HG03196 (cell line): ENCODE measurements around the gene RUNX2.

ENCODE experiments used
- ATAC-seq: cut with Tn5 transposase; IDR thresholded peaks from one replicate; pipeline ENCODE4 v1.9.1; 2021; ENCODE audit not compliant: unreplicated experiment

The RUNX2 gene

DNA sequence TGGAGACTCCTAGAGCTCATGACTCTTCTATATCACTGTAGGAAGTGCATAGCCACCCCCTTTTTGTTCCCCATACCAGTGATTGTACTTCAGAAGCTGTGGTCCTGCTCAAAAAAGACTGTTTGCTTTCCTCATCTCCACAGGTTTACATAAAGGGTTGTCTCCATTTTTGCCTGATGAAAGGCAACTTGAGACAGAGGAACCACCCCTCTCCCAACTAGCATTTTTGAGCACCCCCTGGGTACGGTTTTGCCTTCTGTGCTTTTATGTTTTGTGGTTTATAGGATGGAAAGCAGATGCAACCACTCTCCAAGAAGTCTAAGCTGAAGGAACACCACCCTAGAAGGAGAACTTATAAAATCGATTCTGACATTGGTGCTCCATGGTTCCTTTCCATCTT lies 177.3 kb downstream of the RUNX2 start:
- no peak for ATAC-seq

DNA sequence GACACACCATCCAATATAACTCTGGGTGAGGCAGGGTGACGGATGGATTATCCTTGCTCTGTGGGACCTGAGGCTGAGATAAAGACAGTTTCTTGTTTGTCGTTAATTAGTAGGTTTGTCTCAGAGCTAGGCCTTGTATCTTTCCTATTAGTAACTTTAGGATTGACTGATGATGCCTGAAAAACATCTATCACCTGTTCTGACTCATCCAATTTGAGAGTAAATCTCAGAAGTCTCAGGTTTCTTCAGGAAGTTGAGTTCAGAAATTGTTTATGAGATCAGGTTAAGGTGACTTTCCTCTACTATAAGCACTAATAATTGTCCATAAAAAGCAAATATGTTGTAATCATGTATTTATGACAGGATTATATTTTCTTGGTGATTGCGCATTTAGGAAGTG lies 179.1 kb downstream of the RUNX2 start:
- ATAC-seq = no peak

DNA sequence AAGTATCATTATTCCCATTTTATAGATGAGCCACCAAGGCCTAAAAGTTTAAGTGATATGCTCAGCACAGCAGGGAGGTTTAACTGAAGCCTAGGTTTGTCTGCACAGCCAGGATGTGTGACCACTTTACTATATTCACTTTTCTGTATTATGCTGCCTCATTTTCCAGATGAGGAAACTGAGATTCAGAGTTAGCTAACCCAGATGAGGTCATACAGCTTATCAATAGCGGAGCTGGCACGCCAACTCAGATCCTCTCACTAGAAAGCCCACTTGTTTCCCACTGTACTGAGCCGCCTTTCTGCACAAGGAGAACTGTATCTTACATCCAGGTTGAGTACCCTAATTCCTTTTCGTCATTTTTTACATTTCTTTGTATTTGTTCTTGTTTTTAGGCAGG lies 181.3 kb downstream of the RUNX2 start:
- no peak for ATAC-seq

DNA sequence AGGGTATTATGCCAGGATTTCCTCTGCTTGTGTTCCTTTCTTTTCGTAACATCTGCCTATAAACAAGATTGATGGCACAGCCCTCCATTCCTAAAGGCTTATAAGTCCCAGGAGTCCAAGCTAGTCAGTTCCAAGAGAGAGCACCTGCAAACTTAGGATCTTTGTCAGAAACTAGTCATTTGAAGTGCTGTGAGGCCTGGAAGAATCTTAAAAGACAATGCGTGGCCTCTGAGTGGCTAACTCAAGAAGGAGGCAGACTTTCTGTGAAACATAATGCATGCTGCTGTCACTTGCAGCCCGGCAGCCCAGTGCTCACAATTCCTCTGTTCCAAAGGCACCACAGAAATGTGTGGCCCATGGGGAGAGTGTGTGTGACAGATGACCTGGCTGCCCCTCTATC lies 184.6 kb downstream of the RUNX2 start:
- ATAC-seq = no peak

DNA sequence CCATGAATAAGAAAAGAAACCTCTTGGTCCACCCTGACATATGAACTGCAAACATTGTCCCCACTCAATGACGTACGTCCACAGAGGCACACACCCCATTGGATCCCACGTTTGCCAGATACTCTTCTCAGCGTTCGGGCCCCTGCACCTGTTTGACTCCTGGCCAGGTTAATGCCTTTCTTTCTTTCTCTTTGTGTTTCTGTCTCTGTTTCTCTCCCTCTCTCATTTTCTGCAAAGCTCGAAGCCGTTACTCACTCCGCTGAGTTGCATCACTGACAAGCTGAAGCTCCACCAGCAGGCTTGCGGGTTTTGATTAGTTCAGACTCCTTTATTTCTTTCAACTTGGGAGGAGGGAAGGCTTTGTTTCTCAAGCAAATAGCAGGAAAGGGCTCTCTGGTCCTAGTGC lies 185.1 kb downstream of the RUNX2 start:
- ATAC-seq = no peak

DNA sequence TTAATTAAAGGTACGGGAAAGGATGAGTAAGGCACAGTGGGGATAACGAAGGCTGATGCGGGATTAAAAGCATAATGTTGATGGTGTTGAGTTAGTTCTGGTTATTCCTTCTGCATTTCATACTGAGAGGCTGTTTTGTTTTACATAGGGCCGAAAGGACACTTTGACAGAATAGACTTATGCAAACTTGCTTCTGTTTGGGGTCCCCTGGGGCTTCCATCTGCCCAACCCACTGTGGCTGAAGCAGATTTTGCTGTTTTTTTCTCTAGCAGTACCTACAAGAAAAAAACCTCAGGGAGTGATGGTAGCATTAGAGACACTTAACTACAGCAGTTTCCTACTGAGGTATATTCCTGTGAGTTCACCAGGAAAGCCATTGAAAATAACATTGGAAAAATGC lies 185.7 kb downstream of the RUNX2 start:
- ATAC-seq = no peak

DNA sequence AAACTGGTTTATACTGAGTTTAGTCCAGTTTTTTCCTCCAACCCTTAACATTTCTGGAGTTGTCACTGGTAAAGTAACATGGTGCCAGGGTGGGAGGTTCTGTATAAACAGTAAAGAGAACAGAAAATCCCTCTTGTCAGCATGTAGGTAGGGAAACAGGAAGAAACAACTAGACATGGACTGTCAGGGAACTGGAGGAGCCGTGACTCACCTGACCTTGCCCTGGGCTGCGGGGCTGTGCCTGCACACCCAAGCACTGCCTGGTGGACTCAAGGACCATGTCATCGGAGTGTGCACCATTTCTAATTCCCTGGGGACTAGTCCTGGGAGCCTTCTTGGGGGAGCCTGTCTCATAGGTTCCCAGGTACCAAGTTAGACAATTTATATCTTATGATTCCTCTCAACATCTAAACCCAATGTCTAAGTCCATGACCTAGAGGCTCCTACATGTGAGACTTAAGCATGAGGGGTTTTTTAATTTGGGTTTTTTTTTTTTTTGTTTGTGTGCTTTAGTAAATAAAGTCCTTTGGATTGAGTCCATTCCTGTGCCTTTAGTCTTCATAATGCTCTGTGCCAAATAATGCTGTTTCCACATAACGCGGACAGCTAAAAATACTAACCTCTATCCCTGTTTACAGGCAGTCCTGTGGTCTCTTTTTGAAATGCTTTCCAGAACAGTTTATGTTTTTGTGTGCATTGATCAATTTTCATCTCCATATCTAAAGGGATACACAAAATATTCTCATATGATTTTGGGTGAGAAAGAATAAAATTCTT lies 186.5 kb downstream of the RUNX2 start:
- no peak for ATAC-seq

DNA sequence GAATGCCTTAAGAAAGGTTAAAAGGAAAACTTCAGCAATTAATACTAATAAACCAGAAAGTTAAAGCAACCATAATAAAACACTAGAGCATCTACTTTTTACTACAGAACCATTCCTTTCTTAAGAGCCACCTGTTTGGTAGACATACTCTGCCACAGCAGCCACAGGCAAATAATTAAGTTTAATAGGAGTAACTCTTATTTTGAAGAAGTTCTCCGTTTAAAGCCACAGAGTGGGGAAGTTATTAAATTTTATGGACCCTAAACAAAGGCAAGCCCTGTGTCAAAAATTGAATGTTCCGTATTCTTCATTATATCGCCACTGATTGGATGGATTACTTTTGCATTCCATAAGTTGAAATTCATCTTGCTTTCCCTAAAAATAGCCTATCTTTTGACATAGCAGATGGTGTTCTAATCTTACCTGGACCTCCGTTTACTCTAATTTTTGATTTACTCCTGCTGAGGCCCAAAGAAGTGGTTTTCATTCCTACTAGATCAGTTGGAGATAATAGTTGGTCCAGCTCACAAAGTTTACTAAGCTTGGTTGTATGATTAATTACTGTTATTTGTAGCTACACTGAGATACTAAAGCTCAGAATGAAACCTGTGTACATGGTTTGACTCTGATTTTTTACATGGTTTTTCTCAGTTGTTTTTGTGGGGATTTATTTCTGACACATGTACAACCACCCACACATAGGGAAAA lies 190.0 kb downstream of the RUNX2 start:
- ATAC-seq = no peak

DNA sequence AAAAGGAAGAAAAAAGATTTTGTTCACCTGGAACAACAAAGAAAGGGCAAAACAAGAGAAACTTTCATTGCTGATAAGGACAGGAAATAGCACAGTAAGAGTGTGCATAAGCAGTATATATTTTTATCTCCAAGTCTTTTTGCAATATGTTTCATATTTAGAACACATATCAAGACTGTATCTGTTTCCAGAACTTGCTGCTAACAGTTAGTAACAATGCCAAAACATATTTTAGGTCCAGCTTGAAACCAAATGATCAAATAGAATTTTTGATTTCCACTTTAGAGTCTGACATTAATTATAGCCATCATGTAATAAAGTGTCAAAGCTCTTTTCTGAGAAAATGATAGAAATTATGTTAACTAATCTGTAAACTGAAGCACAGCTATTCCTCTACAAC lies 193.1 kb downstream of the RUNX2 start:
- no peak for ATAC-seq

DNA sequence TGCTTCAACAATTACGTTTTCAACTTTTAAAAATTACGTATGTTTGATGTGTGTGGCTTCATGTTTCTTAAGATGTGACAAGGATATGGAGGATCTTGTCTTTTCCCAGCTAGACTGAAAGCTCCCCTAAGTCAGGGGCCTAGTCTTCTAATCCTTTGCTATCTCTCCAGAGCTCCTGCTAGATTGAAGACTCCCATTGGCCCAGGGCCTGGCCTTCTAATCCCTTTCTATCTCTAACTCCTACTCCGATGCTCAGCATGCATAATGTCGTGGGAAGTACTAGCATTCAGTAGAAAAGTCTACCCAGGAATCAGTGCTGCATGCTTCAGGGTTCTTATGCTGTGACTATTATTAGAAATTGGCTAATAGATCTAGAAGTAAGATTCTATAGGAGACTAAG lies 194.4 kb downstream of the RUNX2 start:
- ATAC-seq = no peak

DNA sequence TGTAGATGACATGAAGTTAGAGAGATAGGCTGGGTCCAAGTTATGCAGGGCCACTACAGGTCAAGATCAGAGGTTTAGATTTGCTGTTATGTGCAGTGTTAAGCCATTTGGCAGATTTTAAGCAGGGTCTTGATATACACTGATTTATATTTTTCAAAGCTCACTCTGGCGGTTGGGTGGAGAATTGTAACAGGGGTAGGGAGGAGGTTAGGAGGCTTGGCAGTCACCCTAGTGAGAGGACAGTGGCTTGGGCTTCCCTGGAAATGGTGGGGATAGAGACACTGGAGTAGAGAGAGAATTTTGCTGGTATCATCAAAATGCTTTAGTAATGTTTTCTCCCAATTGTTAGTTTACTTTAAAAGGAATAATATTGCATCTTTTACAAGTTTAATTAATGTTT lies 199.1 kb downstream of the RUNX2 start:
- ATAC-seq = no peak

DNA sequence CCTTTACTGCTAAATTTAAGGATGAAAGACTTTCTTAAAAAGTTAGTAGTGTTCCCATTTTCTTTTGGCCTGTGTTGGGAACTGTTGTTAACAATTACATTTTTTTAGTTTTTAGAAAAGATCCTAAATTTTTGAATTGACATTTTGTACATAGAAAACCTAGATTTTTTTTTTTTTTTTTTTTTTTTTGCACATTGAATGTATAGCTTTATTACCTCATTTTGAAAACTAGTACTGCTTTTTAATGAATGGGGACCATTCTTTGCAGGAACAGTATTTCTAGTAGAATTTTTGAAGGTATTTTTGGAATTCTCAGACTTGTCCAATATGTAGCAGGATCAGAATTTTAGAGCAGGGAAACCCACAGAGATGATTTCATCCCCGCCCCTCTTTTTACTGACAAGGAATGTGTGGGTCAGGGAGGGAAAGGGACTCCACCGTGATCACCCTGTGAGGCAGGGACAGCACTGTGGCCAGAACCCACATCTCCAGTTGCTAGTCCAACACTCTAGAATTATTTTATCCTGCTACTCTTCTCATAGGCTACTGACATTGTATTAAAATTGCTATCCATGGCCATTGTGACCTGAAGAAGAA lies 204.0 kb downstream of the RUNX2 start:
- ATAC-seq = no peak

DNA sequence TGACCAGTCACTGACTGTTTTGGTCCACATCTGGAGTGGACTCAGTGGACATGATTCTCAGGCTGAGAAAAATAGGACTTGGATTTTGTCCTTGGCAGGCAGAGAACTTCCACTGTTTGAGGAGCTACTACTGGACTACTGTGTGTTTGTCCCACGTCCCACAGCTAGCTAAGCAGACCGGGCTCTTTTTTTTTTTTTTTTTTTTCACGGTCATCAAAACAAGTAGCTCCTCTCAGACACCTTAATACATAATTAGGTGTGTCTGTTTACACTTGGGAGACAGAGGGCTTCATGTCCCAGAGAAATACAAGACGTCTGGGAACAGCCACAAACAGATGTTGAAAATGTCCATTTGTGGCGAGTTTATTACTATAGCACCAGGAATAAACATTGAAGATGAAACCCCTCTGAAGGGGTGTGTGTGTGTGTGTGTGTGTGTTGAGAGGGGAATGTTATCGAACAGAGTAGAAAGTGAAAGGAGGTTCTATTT lies 204.6 kb downstream of the RUNX2 start:
- no peak for ATAC-seq

DNA sequence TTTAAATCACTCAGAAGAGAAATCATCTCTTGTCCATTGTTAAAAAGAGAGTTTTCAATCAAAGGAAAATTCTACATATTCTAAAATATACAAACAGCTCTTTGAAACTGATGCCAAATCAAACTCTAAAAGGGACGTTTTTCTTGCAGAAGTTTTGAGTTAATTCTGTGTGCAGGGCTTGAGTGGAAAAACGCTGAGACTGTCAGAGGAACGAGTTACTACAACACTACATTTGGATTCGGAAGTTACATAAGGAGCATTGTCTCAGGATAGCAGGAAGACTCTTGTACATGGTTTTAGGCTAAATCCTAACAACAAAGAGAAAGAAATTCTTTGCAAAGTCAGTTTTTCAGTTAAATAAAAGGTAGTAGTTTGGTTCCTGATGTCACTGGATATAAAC lies 205.3 kb downstream of the RUNX2 start:
- ATAC-seq = no peak

DNA sequence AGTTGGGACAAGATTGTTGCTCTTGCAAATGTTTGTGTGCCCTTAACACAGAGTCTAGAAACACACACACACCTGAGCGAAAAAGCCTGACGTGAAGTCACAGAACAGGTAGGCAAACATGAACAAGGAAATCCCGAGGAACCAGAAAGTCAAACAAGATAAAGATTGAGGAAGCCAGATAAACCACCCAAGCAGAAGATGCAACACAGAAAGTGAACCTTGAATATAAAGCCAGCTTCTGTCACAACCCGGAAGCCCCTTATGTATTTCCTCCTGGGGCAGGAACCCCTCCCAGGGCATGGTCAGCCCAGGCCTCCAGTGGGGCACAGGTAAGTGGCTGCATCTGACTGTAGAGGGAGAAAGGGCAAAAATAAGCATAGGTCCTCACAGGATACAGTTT lies 207.8 kb downstream of the RUNX2 start:
- ATAC-seq = no peak

DNA sequence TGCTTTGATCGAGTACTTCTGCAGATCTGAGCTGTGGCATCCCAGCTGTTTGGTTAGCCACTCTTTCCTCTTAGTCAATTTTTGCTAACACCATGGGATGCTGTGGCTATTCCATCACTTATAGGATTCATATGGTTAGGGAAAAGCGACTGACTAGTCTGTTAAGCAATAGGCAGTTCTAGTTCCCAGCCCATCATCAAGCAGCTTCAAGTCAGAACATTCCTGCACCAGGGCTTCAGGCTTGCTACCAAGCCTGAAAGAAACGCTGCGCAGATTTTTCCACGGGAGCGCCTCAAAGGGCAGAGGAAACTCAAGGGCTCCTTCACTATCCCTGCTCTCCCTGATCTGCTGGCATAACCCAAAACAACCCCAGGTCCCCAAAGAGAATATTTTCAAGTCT lies 209.4 kb downstream of the RUNX2 start:
- no peak for ATAC-seq

DNA sequence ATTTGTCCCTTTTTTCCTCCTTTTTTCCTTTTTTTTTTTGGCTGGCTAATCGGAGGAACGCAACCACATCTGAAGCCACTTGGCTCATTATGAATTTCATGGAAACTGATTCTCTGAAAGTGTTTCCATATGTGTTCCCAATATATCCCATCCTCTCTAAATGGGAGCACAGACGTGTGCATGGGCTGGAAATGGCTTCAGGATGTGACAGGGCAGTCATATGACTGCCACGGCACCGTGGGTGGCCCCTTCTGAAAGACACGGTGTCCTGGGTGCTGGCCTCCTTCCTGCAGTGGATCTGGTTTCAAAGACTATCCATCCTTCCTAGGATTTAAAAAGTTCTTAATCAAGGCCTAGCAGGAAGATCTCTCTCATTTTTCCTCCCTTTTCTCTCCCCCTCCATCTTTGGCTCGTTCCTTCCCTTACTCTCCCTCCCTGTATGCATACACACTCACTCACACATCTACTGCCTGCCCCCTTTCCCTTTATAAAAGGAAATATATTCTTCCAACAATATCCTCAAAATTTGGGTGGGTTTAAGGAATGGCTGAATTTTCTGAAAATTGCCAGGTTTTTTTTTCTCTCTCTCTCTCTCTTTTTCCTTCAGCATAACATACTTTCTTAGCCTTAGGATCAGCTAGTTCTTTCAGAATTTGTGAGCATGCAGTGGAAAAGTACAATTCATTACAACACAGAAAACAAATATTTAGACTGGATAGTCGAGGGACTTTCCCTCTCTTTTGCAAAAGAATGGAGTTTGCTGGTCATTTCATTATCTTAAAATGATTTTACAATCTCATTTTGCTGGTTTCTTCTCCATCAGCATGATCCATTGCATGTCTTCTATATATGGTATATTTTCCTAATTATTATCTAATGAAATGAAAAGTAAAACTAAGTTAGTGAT lies 210.8 kb downstream of the RUNX2 start:
- ATAC-seq = no peak

DNA sequence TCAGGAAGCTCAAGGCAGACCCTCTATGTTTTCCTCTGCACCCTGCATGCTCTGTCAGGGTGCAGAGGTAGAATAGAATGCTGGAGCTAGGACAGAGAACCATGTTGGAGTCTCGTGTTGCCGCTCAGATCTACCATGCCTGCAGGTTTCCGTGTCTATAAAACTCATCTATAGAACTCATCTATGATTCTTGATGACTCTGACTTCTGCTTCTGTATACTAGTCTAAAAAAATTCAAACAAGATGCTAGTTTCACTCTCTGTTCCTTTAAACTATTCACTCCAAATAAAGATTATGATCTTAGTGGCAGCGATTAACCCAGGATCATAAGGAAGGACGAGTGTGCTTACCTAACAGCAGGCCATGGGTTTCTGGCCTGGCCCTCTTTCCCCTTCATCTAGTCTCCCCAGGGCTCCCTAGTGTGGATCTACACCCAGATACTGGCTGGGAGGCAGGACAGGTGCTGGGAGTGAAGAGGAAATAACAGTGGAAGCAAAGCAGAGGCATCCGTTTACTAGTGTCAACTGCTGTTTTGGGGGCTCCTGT lies 212.3 kb downstream of the RUNX2 start:
- no peak for ATAC-seq

DNA sequence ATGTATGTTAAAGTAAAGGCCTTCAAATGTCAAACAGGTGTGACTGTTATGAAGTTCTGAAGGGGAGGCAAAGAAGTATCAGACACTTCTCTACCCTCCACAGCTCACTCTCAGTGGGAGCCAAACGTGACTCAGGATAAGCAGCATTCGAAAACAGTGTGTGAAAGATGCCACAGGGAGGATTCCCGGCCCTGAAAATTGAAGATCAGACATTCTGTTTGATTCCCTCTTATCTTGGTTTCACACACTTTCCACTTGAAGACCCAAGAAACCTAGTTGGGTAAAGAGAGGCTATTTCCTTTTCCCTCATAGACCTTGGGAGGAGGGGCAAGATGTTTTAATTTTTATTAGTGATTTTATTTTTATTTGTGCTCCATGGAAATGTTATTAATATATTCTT lies 213.8 kb downstream of the RUNX2 start:
- no peak for ATAC-seq

DNA sequence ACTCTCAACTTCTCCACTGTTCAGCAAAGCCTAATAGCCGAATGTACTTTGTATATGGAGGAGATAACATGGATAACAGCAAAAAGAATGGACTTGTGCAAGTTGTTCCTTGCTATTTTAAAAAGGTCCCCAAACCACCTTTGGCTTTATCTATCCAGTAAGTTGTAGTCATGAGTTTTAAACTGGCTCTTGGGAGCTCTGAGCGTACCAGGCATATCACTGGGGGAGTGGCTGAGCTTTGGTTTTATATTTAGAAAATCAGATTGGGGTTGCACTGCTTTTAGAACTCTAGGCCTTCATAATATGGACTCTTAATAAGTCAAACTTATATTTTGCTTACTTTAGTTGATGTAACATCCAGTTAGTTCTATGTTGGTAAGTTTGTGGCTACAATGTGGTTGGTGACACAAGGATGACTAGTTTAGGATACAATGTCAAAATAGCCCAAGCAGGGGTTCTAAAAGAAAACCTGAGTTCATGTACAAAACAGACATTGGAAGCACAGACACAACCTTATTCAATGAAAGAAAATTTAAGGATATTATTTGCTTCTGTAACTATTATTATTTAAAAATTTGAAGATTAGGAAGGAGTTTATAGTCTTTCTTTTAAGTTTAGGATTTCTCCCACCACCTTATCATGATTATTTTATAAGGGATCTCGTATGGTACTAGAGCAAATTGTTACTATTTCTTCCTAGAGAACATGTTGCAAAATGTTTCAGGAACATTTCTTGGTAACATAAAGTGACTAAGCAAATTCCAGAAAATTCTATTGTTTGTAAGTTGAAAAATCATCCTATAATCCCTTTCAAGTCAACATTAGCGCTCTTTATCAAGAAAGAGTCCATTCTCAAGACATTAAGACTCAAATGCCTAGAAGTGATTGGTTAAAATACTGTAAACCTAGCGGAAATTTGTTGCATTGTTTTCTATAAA lies 215.4 kb downstream of the RUNX2 start:
- ATAC-seq = no peak
